ENCODE measurements around the gene EPHA6. TPM values are rescaled to one million over a fixed set of nuclear protein-coding genes. Genes with fewer than 3 reads are reported as not detected.

EPHA6 gene
- total RNA-seq, 4 donors from 2014 or later: not detected

- DNase-seq (no peak), ATAC-seq (no peak)
- Histone ChIP-seq H3K9me3 (no peaks in the 10 kb centered on the region), H3K27ac (no peak overlapping the region), H3K4me3 (no peak overlapping the region), H3K36me3 (no peaks in the 10 kb centered on the region), H3K27me3 (no peaks in the 10 kb centered on the region), H3K4me1 (no peaks in the 10 kb centered on the region)
- TF ChIP-seq, protein P1, sequence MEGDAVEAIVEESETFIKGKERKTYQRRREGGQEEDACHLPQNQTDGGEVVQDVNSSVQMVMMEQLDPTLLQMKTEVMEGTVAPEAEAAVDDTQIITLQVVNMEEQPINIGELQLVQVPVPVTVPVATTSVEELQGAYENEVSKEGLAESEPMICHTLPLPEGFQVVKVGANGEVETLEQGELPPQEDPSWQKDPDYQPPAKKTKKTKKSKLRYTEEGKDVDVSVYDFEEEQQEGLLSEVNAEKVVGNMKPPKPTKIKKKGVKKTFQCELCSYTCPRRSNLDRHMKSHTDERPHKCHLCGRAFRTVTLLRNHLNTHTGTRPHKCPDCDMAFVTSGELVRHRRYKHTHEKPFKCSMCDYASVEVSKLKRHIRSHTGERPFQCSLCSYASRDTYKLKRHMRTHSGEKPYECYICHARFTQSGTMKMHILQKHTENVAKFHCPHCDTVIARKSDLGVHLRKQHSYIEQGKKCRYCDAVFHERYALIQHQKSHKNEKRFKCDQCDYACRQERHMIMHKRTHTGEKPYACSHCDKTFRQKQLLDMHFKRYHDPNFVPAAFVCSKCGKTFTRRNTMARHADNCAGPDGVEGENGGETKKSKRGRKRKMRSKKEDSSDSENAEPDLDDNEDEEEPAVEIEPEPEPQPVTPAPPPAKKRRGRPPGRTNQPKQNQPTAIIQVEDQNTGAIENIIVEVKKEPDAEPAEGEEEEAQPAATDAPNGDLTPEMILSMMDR (IDR thresholded peaks at IDR 0.05 in 4 of 5, conservative IDR thresholded peaks at IDR 0.05 in 1 of 5): no peak
- TF ChIP-seq POLR2A (IDR thresholded peaks at IDR 0.05): no peak
- in situ Hi-C loops (cut with MboI; ENCODE audit: low sequenced_read_pairs in 4 of 4) (no loop called here), intact Hi-C loops (cut with DNase I; ENCODE audit: low total_unique reads) (no loop called here)
Observed at GRCh38 chr3:97074546-97074945, 260.2 kb downstream of the EPHA6 start.

DNA sequence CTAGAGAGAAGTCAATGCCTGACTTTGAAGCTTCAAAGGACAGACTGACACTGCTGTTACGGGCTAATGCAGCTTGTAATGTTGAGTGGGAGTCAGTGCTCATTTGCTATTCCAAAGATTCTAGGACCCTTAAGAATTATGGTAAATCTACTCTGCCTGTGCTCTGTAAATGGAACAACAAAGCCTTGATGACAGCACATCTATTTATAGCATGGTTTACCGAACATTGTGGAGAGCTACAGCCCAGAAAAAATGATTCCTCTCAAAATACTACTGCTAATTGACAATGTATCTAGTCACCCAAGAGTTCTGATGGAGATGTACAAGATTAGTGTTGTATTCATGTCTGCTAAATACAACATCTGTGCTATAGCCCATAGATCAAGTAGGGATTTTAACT lies 262.3 kb downstream of the EPHA6 start:
- Histone ChIP-seq H3K36me3 (no peaks in the 10 kb centered on the region), H3K9me3 (no peaks in the 10 kb centered on the region), H3K27ac (no peak overlapping the region), H3K4me1 (no peaks in the 10 kb centered on the region), H3K4me3 (no peak overlapping the region), H3K27me3 (no peaks in the 10 kb centered on the region)
- intact Hi-C loops (cut with DNase I; ENCODE audit: low total_unique reads): no loop called here
- DNase-seq (no peak), ATAC-seq (no peak)
- in situ Hi-C loops (cut with MboI; ENCODE audit: low sequenced_read_pairs in 4 of 4): no loop called here
- TF ChIP-seq, protein P1 (IDR thresholded peaks at IDR 0.05 in 4 of 5, conservative IDR thresholded peaks at IDR 0.05 in 1 of 5): no peak
- no peak for TF ChIP-seq POLR2A (IDR thresholded peaks at IDR 0.05)

GRCh38 chr3:97089621-97090020 lies 275.2 kb downstream of the EPHA6 start:
- in situ Hi-C loops (cut with MboI; ENCODE audit: low sequenced_read_pairs in 4 of 4): no loop called here
- no peak overlapping the region for H3K4me3 ChIP-seq
- ATAC-seq (no peak), DNase-seq (no peak)
- no peaks in the 10 kb centered on the region for H3K9me3 ChIP-seq
- TF ChIP-seq POLR2A (IDR thresholded peaks at IDR 0.05): no peak
- TF ChIP-seq, protein P1 (IDR thresholded peaks at IDR 0.05 in 4 of 5, conservative IDR thresholded peaks at IDR 0.05 in 1 of 5): no peak
- intact Hi-C loops (cut with DNase I; ENCODE audit: low total_unique reads): no loop called here
- no peak overlapping the region for H3K27ac ChIP-seq
- H3K27me3 ChIP-seq: no peaks in the 10 kb centered on the region
- no peaks in the 10 kb centered on the region for H3K4me1 ChIP-seq
- H3K36me3 ChIP-seq: no peaks in the 10 kb centered on the region

DNA sequence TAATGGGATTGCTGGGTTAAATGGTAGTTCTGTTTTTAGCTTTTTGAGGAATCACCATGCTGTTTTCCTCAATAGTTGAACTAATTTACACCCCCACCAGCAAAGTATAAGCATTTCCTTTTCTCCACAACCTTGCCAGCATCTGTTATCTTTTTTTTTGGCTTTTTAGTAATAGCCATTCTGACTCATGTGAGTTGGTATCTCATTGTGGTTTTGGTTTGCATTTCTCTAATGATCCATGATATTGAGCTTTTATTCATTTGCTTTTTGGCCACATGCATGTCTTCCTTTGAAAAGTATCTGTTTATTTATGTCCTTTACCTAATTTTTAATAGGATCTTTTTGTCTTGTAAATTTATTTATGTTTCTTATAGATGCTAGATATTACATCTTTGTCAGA lies 288.2 kb downstream of the EPHA6 start:
- in situ Hi-C loops (cut with MboI; ENCODE audit: low sequenced_read_pairs in 4 of 4): no loop called here

GRCh38 chr3:97105989-97106651 lies 291.7 kb downstream of the EPHA6 start:
- TF ChIP-seq, protein P1 (IDR thresholded peaks at IDR 0.05 in 4 of 5, conservative IDR thresholded peaks at IDR 0.05 in 1 of 5): no peak
- no peak for TF ChIP-seq POLR2A (IDR thresholded peaks at IDR 0.05)
- H3K36me3 ChIP-seq: no peaks in the 10 kb centered on the region
- no peak overlapping the region for H3K27ac ChIP-seq
- intact Hi-C loops (cut with DNase I; ENCODE audit: low total_unique reads): no loop called here
- ATAC-seq: no peak
- in situ Hi-C loops (cut with MboI; ENCODE audit: low sequenced_read_pairs in 4 of 4): no loop called here
- H3K4me3 ChIP-seq: no peak overlapping the region
- H3K27me3 ChIP-seq: no peaks in the 10 kb centered on the region
- H3K4me1 ChIP-seq: no peaks in the 10 kb centered on the region
- no peak for DNase-seq
- H3K9me3 ChIP-seq: no peaks in the 10 kb centered on the region

More for the DNA sequence above, 288.2 kb downstream of the EPHA6 start:
- no peaks in the 10 kb centered on the region for H3K4me1 ChIP-seq
- ATAC-seq (no peak), DNase-seq (no peak)
- no peaks in the 10 kb centered on the region for H3K36me3 ChIP-seq
- no peak overlapping the region for H3K27ac ChIP-seq
- no peaks in the 10 kb centered on the region for H3K27me3 ChIP-seq
- no peak overlapping the region for H3K4me3 ChIP-seq
- TF ChIP-seq POLR2A (IDR thresholded peaks at IDR 0.05): no peak
- intact Hi-C loops (cut with DNase I; ENCODE audit: low total_unique reads): no loop called here
- no peaks in the 10 kb centered on the region for H3K9me3 ChIP-seq

Measured in gastrocnemius medialis (tissue), 4 donors.